SW480 (cell line): Measurements from ENCODE around the gene BCL2.

Experiments used
- DNase-seq: peaks from one replicate; pipeline ENCODE4 v3.0.0-alpha.2; 2016; ENCODE audit warnings: low spot score

Gene BCL2

DNA sequence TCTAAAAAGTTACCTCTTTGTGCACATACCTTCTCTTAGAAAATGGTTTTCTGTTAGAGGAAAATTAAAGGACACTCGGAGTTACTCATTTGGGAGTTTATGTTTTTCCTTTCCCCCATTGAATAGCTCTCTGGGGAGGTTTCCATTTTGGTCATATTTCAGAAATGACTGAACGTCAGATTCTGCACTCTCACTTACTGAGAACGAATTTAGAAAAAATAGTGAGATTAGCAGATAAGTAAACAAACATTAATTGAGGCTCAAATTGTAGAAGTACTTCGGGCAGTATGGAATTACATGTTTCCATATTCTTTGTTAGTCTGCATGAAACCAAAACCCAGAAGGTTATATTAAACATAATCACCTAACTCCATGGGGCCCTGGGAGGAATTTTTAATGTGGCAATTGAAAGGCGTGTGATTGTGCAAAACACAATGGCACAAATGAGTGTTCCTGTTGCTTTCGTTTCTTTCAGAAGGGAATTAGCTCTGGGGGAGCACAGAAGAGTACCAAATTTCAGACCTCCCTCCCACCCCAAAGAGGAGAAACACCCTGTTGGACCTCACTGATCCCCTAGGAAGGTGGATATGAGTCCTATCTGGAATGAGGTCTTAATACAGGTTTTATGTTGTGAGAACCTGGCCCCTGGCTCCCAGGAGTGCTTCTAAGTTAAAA is 212.3 kb downstream of the BCL2 start:
- no peak for DNase-seq

DNA sequence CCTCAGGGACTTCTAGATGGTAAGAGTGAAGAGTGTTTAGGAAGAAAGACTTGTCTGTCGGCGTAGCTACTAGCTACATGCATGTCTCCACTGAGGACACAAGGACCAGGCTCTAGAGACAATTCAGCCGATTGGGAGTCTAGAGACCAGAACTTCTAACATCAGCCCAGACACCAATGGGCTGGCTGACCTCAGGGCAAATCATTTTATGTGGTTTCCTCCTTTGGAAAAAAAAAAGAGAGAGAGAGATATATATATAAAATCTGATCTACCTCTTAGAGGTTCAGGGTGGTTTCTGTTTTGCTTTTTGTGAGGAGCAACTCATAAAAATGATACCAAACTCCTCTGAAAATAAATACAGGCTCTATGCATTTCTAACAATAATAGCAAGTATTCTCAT is 212.8 kb downstream of the BCL2 start:
- DNase-seq: no peak

GRCh38 chr18:63105636-63106316 is 213.8 kb downstream of the BCL2 start:
- DNase-seq: no peak

DNA sequence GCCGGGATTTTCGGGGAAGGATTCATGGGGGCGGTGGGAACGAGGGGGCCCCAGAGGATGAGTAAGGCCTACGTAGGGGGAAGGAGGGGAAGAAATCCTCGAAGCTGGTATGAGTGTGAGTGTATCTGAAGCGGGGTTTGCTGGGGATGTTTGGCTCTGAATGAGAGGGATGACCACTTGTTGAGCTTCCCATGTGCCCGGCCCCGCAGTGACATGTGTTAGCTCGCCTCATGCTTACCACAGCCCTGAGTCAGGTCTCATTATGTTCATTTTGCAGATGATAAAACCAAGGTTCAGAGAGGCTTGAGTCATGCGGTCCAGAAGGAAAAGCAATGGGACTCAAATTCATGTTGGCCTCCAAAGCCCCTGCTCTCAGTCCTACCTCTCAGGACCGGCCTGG is 214.7 kb downstream of the BCL2 start:
- DNase-seq: no peak

GRCh38 chr18:63102941-63103744 is 216.4 kb downstream of the BCL2 start:
- peak; percentile 1 for DNase-seq

- DNase-seq: no peak
These were observed 218.9 kb downstream of the BCL2 start for GRCh38 chr18:63100630-63101055.

DNA sequence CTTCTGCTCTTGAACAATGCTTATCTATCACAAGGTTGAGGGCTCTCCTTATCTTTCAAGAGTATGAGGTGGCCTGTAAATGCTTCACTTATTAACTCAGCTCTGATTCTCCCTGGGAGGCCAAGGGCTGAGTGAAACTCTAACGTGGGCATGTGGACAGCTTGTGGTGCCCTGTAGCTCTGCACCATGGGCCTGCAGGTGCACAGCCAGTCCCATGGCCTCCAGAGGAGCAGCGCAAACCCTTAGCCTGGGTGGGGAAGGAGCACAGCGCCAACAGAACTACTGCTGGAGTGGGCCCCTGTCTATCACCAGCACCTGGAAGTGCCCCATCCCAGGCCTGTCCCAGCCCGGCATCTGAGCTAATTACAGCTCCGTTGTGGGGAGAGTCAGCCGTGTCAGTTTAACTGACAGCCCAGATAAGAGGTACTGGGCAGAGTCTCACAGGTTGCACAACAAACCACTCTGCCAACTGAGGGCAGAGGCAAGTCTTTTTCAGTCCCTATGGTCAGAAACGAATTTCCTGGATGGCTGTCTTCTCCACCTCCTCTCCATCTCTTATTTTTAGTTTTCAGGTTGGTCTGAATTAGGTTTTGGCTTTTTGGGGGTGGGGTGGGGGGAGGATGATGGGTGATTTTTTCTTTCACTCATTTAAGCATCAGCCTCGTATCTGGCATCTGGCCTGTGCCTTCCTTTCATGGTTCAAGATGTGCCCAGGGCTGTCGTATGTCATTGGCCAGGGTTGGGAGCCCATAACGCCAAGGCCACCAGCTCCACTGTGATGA is 219.5 kb downstream of the BCL2 start:
- no peak for DNase-seq

GRCh38 chr18:63099091-63099840 is 220.3 kb downstream of the BCL2 start:
- no peak for DNase-seq

DNA sequence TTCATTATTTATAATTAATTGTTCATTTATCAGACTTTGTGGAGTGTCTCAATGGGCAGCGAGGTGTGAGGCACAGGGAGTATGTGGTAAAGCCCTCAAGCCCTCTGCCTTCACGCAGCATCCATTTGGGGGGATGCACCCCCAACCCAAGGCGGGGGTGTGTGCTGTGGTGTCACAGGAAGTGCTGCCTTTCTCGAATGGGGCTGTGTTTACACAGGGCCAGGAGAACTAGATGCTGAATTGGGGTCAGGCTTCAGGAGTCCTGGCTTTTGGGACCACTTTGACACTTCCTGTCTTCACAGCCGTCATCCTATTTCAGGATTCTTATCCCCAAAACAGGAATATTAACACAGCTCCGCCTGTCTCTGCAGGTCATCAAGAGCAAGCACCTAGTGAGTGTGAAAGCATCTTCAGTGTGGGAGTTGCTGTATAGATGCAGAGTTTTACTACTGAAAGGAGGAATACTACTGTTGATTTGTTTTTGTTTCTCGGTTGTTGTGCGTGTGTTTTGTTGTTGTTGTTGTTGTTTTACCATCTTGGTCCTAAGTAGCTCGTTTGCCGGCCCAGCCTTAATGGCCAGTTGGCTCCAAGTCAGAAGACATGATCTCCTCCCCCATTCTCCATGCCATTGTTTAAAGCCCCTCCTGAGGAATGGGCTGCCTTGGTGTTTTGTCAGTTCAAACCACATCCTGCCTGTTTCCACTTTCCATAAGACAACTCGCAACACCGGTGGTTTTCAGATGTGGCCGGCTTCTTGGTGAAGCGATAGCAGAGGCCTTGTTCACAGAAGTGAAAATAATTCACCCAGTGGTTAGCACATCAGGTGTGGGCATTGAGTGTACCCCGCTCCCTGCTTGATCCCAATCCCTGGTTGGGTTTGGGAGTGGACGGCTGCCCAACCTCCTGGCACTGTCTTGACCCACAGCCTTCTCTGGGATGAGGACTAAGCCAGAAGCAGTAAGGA is 221.3 kb downstream of the BCL2 start:
- no peak for DNase-seq

- DNase-seq: no peak
These were observed 222.4 kb downstream of the BCL2 start for GRCh38 chr18:63097178-63097577.

DNA sequence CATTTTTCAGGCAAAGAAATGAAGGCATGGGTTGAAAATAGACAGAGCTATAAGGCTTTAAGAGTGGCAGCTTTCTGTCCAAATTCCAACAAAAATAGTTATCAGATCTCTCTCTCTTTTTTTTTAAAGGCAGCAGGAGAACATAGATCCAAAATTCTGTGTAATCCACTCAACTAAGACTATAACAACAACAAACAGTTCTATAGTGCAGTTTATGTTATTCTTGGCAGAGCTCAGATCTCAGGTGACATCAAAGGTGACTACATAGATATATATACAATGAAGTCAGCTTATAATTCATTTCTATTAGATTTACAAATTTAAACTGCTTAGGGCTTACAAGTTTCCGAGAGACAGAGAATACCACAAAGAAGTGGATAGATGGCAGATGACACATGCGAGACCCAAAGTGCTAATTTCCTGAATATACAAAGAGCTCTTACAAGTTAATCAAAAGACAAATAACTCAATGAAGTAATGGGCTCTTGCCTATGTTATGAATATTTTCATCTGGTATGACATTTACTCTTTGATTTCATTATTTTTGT is 223.2 kb downstream of the BCL2 start:
- DNase-seq: no peak

GRCh38 chr18:63095768-63096167 is 223.8 kb downstream of the BCL2 start:
- DNase-seq: no peak

DNA sequence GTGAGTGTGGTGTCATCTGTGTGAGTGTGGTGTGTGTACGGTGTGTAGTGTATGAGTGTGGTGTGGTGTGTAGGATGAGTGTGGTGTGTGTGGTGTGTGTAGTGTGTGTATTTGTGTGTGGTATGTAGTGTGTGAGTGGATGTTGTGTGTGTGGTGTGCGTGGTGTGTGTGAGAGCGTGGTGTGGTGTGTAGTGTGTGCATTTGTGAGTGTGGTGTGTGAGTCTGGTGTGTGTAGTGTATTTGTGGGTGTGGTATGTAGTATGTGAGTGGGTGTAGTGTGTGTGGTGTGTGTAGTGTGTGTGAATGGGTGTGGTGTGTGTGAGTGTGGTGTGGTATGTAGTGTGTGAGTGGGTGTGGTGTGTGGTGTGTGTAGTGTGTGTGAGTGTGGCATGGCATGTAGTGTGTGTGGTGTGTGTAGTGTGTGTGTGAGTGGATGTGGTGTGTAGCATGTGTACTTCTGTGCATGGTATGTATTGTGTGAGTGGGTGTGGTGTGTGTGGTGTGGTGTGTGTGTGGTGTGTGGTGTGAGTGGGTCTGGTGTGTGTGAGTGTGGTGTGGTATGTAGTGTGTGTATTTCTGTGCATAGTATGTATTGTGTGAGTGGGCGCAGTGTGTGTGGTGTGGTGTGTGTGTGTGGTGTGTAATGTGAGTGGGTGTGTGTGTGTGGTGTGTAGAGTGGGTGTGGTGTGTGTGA is 227.8 kb downstream of the BCL2 start:
- DNase-seq: no peak

- DNase-seq: no peak
These were observed 229.2 kb downstream of the BCL2 start for GRCh38 chr18:63090334-63090733.

DNA sequence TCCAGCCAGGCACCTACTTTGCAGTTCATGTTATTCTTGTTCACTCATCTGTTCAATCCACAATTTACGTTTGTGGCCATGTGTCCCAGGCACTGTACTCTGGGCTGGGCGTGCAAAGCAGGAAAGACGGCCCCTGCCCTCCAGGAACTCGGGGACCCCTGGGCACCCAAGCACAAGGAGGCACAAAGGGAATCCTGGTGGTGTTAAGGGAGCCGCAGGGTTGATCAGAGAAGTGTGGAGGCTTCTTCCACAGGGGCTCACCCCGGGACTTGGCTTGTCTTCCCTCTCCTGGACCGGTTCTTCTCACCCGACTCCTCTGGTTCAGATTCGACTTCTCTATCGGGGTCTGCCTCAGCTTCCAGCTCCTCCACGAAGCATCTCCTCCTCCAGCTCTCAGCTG is 230.5 kb downstream of the BCL2 start:
- DNase-seq: no peak

DNA sequence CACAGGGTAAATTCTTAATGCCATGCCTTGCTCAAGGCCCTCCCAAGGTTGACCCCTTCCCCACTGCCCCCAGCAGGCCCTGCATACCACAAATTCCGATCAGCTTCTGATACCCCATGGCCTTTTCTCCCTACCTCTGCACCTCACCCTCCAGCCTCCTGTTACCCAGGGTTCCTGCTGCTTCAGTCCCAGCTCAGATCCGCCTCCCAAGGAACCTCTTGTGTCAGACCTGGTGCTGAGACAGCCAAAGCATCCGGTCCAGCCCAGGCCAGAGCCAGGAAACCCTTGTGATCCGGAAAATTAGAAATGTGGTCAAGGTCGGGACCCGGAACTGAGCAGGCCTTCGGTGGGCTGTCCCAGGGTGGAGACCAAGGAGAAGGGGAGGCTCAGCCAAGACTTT is 231.3 kb downstream of the BCL2 start:
- DNase-seq: no peak

DNA sequence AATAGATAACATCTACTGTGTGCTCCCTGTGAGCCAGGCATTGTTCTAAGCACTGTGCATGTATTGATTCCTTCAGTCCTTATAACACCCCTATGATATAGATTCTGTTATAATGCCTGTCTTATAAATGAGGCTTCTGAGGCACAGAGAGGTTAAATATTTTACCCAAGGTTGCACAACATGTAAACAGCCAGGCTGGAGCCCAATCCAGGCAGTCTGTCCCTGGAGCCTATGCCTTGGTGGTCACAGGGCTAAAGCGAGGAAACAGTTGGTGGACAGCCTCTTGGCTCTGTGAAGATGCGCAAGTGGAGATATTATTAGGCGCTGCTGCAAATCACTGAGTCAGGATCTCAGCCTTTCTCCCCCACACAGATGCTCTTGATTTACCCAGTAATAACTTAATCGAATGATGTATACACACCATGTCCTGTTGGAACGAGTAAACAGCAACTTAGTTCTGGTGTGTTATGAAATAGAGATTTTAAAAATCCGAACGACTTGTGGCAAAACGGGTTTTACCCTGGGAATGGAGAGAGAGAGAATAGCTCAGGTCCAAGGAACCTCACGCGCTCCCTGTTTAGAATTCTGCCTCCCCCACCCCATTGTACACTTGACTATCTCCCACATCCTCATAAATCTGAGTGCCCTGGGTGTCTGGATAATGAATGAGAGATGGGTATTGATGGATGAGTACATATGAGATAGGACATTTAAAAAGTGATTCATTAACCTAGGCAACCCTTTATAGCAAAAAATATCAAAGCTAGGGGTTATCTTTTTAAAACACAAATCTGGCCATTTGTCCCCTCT is 231.9 kb downstream of the BCL2 start:
- no peak for DNase-seq

GRCh38 chr18:63085611-63086010 is 234.0 kb downstream of the BCL2 start:
- no peak for DNase-seq

DNA sequence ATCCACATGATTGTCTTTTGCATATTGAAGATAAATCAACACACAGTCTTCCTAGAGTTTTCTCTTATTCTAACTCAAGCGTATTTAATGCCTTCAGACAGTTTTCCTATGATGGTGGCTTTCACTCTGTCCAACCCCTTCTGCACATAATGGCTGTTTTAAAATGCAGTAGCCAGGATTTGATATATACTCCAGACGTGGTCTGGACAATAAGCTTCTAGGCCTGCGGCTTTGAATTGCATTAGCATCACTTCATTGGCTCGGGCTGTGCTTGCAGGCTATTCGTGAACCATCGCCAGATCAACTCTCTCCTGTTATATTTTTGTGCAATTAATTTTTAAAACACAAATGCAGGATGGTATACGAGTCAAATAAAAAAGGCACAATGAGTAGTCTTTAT is 235.3 kb downstream of the BCL2 start:
- DNase-seq: no peak
